Keratinocyte (primary cell): ENCODE results near the gene PRKCSH. TPM values are rescaled to one million over a fixed set of nuclear protein-coding genes. Genes with fewer than 3 reads are reported as not detected.

Experiments used
- DNase-seq: peaks from one replicate; pipeline ENCODE4 v3.0.0-alpha.2; 2011; ENCODE audit warnings: low read depth, missing footprints, low spot score
- FAIRE-seq: peaks from 2 replicates; lab custom pipeline; 2011; peaks lifted over from hg19 to GRCh38; lab: Jason Lieb, UNC
- H2AFZ ChIP-seq: 2 replicates; pipeline ENCODE4 v1.6.0; 2012; ENCODE audit warnings: low read length, control low read depth, inconsistent platforms; ENCODE audit not compliant: control insufficient read depth
- H3K27ac ChIP-seq: 2 replicates; pipeline ENCODE4 v1.5.1; 2011; ENCODE audit warnings: low read length; ENCODE audit not compliant: control insufficient read depth, insufficient read depth
- H3K27me3 ChIP-seq: 3 replicates; pipeline ENCODE4 v1.6.0; 2011; ENCODE audit warnings: low read length; ENCODE audit not compliant: control insufficient read depth, insufficient read depth; ENCODE audit errors: extremely low read depth
- H3K36me3 ChIP-seq, 2 experiments: 2 replicates in 1 of 2; 3 replicates in 1 of 2; pipeline ENCODE4 v1.5.1; 2011; ENCODE audit warnings: low read length in 2 of 2, mild to moderate bottlenecking in 1 of 2; ENCODE audit not compliant: control insufficient read depth in 2 of 2, insufficient read depth in 2 of 2; ENCODE audit errors: extremely low read depth in 1 of 2
- H3K4me1 ChIP-seq: 3 replicates; pipeline ENCODE4 v1.5.1; 2011; ENCODE audit warnings: low read length; ENCODE audit not compliant: control insufficient read depth, insufficient read depth; ENCODE audit errors: extremely low read depth
- H3K4me2 ChIP-seq: 3 replicates; pipeline ENCODE4 v1.6.0; 2011; ENCODE audit warnings: low read depth, low read length; ENCODE audit not compliant: control insufficient read depth, insufficient read depth; ENCODE audit errors: extremely low read depth
- H3K4me3 ChIP-seq, 3 experiments: fragments of 200-600 bp in 1 of 3; sonication (generic) in 1 of 3; 2 replicates in 2 of 3; 3 replicates in 1 of 3; pipeline ENCODE4 v1.5.1; 2011 to 2016; ENCODE audit warnings: low read length in 3 of 3, mild to moderate bottlenecking in 3 of 3, control low read depth in 2 of 3, inconsistent platforms in 1 of 3, low read depth in 1 of 3, mixed read lengths in 1 of 3, mixed run types in 1 of 3, moderate library complexity in 1 of 3; ENCODE audit not compliant: control insufficient read depth in 2 of 3, insufficient read depth in 2 of 3; ENCODE audit errors: extremely low read depth in 1 of 3
- H3K79me2 ChIP-seq: 2 replicates; pipeline ENCODE4 v1.6.0; 2012; ENCODE audit warnings: low read length; ENCODE audit not compliant: control insufficient read depth, insufficient read depth
- H3K9ac ChIP-seq: 3 replicates; pipeline ENCODE4 v1.6.0; 2011; ENCODE audit warnings: low read length; ENCODE audit not compliant: control insufficient read depth, insufficient read depth; ENCODE audit errors: extremely low read depth
- H3K9me1 ChIP-seq: 3 replicates; pipeline ENCODE4 v1.6.0; 2011; ENCODE audit warnings: low read length; ENCODE audit not compliant: control insufficient read depth, insufficient read depth; ENCODE audit errors: extremely low read depth
- H3K9me3 ChIP-seq: 2 replicates; pipeline ENCODE4 v1.5.1; 2012; ENCODE audit warnings: low read depth, low read length; ENCODE audit not compliant: control insufficient read depth
- H4K20me1 ChIP-seq: 3 replicates; pipeline ENCODE4 v1.6.0; 2011; ENCODE audit warnings: low read length; ENCODE audit not compliant: control insufficient read depth, insufficient read depth; ENCODE audit errors: extremely low read depth
- EZH2 ChIP-seq: IDR thresholded peaks from one replicate; pipeline ENCODE4 v1.6.1; 2012; ENCODE audit warnings: inconsistent platforms, mild to moderate bottlenecking, low read length, moderate library complexity
- dilution Hi-C: fragments of 300-500 bp; cut with MboI; formaldehyde crosslinking; loops from one replicate; pipeline ENCODE4 v1.7.0; 2020; ENCODE audit warnings: low sequenced_read_pairs; ENCODE audit not compliant: extremely low pct_ligation_motif_present
- polyA plus RNA-seq, 5 experiments: library from polyadenylated mRNA; depleted of rRNA in 3 of 5; stranded (reverse) in 3 of 5; stranded (forward) in 1 of 5; unstranded in 1 of 5; fragments of >200 nt; gene quantifications; 1 replicate in 1 of 5; 2 replicates in 3 of 5; 3 replicates in 1 of 5; pipeline versions ENCODE4 v1.2.1 to v1.2.3, GENCODE V29; 2011 to 2012; ENCODE audit warnings: missing spikeins in 2 of 5, low read depth in 1 of 5, low replicate concordance in 1 of 5
- TF ChIP-seq, protein P1 (sequence below), 3 experiments: IDR thresholded peaks in 1 of 3; conservative IDR thresholded peaks in 1 of 3; optimal IDR thresholded peaks in 1 of 3; 2 replicates in 2 of 3; 3 replicates in 1 of 3; pipeline versions ENCODE3 to v1.5.1; 2011; ENCODE audit warnings: low read length in 3 of 3, mild to moderate bottlenecking in 3 of 3, moderate library complexity in 2 of 3, control low read depth in 1 of 3, inconsistent platforms in 1 of 3; ENCODE audit not compliant: insufficient read depth in 2 of 3; ENCODE audit errors: extremely low read depth in 1 of 3

Gene PRKCSH
- polyA plus RNA-seq, 1 donor (not counting 4 experiments of a cell fraction or from before 2014, with no cell fraction given): 56.3 TPM

DNA sequence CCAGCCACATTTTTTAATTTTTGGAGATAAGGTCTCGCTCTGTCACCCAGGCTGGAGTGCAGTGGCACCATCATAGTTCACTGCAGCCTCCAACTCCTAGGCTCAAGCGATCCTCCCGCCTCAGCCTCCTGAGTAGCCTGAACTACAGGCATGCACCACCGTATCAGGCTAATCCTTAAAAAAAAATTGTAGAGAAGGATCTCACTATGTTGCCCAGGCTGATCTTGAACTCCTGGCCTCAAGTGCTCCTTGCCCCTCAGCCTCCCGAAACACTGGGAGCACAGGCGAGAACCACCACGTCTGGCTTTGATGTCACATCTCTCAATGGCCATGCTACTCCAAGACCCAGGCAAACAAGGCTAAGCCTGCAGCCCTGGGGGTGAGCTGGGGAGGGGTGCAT is 21.2 kb downstream of the PRKCSH start:
- no peak overlapping the region for H2AFZ ChIP-seq
- no peaks in the 10 kb centered on the region for H3K4me1 ChIP-seq
- H3K9me1 ChIP-seq: no peaks in the 10 kb centered on the region
- no peak overlapping the region for H3K27ac ChIP-seq
- dilution Hi-C loops: no loop called here
- H3K27me3 ChIP-seq: no peaks in the 10 kb centered on the region
- TF ChIP-seq, protein P1, sequence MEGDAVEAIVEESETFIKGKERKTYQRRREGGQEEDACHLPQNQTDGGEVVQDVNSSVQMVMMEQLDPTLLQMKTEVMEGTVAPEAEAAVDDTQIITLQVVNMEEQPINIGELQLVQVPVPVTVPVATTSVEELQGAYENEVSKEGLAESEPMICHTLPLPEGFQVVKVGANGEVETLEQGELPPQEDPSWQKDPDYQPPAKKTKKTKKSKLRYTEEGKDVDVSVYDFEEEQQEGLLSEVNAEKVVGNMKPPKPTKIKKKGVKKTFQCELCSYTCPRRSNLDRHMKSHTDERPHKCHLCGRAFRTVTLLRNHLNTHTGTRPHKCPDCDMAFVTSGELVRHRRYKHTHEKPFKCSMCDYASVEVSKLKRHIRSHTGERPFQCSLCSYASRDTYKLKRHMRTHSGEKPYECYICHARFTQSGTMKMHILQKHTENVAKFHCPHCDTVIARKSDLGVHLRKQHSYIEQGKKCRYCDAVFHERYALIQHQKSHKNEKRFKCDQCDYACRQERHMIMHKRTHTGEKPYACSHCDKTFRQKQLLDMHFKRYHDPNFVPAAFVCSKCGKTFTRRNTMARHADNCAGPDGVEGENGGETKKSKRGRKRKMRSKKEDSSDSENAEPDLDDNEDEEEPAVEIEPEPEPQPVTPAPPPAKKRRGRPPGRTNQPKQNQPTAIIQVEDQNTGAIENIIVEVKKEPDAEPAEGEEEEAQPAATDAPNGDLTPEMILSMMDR (optimal IDR thresholded peaks at IDR 0.05 in 1 of 3, IDR thresholded peaks at IDR 0.05 in 1 of 3, conservative IDR thresholded peaks at IDR 0.05 in 1 of 3; ENCODE audit: extremely low read depth in 1 of 3, insufficient read depth in 2 of 3, low read length in 3 of 3): no peak
- no peak for TF ChIP-seq EZH2
- H3K79me2 ChIP-seq: no peaks in the 10 kb centered on the region
- no peaks in the 10 kb centered on the region for H4K20me1 ChIP-seq
- DNase-seq (no peak), FAIRE-seq (no peak)
- H3K4me2 ChIP-seq: no peak overlapping the region
- H3K4me3 ChIP-seq: no peak overlapping the region
- no peaks in the 10 kb centered on the region for H3K9me3 ChIP-seq
- no peak overlapping the region for H3K9ac ChIP-seq
- no peaks in the 10 kb centered on the region for H3K36me3 ChIP-seq

DNA sequence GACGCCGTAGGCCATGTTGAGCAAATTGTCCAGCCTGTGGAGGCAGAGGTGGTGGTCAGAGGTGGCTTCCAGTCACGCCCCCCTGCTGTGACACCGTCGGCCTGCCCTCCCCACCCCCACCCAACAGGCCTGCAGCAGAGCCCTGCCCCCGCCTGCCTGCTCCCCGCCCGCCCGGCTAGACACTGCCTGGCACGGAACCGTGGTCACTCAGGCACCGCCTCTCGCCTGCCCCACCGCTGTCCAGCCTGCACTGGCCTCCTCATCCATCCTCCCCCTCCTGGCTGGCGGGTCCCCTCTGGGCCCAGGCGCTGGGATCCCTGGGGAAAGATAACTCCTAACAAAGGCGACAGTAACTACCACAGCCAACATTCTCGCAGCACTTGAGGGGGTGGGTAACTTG is 21.7 kb downstream of the PRKCSH start:
- Histone ChIP-seq H3K27me3 (no peaks in the 10 kb centered on the region), H4K20me1 (no peaks in the 10 kb centered on the region), H3K79me2 (no peaks in the 10 kb centered on the region), H3K9ac (no peak overlapping the region), H3K4me2 (no peak overlapping the region), H2AFZ (no peak overlapping the region), H3K9me1 (no peaks in the 10 kb centered on the region), H3K4me3 (no peak overlapping the region), H3K36me3 (no peaks in the 10 kb centered on the region), H3K4me1 (no peaks in the 10 kb centered on the region), H3K27ac (no peak overlapping the region), H3K9me3 (no peaks in the 10 kb centered on the region)
- no peak for TF ChIP-seq EZH2
- TF ChIP-seq, protein P1 (optimal IDR thresholded peaks at IDR 0.05 in 1 of 3, IDR thresholded peaks at IDR 0.05 in 1 of 3, conservative IDR thresholded peaks at IDR 0.05 in 1 of 3; ENCODE audit: extremely low read depth in 1 of 3, insufficient read depth in 2 of 3, low read length in 3 of 3): no peak
- dilution Hi-C loops: no loop called here
- no peak for FAIRE-seq
- DNase-seq: no peak
